Central memory CD8-positive, alpha-beta T cell (primary cell): ENCODE data around the gene PITHD1.
"Not testable (repeated sequence)": the region's sequence is repeated elsewhere in the genome, so short reads cannot be mapped to it uniquely, and the experiment has no call there.

Source experiments
- ATAC-seq: fragments of 150-1000 bp; cut with Tn5 transposase; replicated peaks from 2 replicates; pipeline ENCODE4 v1.10.0; 2022; ENCODE audit warnings: mild to moderate bottlenecking, moderate FRiP score, moderate number of reproducible peaks; ENCODE audit not compliant: poor library complexity, severe bottlenecking; ENCODE audit errors: extremely low read depth
- DNase-seq, 2 donors: peaks; one replicate each; pipeline ENCODE4 v3.0.0; 2021; ENCODE audit warnings: low spot score in 2 of 2
- H3K27ac Mint-ChIP-seq: one replicate; pipeline ENCODE4 v1.8.0; 2022; ENCODE audit warnings: low read depth, mild to moderate bottlenecking, moderate library complexity, mixed read lengths
- H3K27me3 Mint-ChIP-seq: one replicate; pipeline ENCODE4 v1.8.0; 2022; ENCODE audit warnings: mixed read lengths
- H3K36me3 Mint-ChIP-seq: one replicate; pipeline ENCODE4 v1.8.0; 2022; ENCODE audit warnings: mild to moderate bottlenecking, moderate library complexity, mixed read lengths; ENCODE audit not compliant: insufficient read depth
- H3K4me1 Mint-ChIP-seq: one replicate; pipeline ENCODE4 v1.8.0; 2022; ENCODE audit warnings: mixed read lengths
- H3K4me3 Mint-ChIP-seq: one replicate; pipeline ENCODE4 v1.8.0; 2022; ENCODE audit warnings: mild to moderate bottlenecking, moderate library complexity, mixed read lengths
- H3K9me3 Mint-ChIP-seq: one replicate; pipeline ENCODE4 v1.8.0; 2022; ENCODE audit warnings: mixed read lengths

Gene PITHD1

GRCh38 chr1:23752909-23753308 lies 25.3 kb upstream of the PITHD1 start:
- no peak for ATAC-seq

DNA sequence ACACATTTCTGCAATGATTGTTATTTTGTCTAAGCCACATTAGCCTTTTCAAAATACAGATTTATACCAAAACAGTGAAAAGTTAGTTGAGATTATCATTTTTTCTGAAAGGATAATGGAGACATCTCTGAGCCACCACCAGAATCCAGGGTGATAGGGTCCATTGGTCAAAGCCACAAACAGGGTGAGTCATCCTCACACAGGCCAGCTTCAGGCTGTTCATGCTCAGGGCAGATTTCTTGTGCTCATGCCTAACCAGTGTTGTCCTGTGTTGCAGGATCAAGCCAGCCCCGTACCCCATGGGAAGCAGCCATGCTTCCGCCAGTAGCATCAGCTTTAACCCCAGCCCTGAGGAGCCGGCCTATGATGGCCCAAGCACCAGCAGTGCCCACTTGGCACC lies 21.5 kb upstream of the PITHD1 start:
- H3K36me3 Mint-ChIP-seq: peaks cover 84% of the 10 kb centered on the region
- ATAC-seq: no peak

More at GRCh38 chr1:23752909-23753308, 25.3 kb upstream of the PITHD1 start:
- peaks cover 25% of the 10 kb centered on the region for H3K4me1 Mint-ChIP-seq
- peaks cover 79% of the 10 kb centered on the region for H3K36me3 Mint-ChIP-seq
- no peaks in the 10 kb centered on the region for H3K9me3 Mint-ChIP-seq
- no peaks in the 10 kb centered on the region for H3K27me3 Mint-ChIP-seq
- no peak overlapping the region for H3K4me3 Mint-ChIP-seq
- DNase-seq: no peak
- H3K27ac Mint-ChIP-seq: no peak overlapping the region

GRCh38 chr1:23757812-23758211 lies 20.4 kb upstream of the PITHD1 start:
- ATAC-seq (no peak), DNase-seq (no peak)
- Mint-ChIP-seq H3K4me1 (peaks cover 9% of the 10 kb centered on the region), H3K4me3 (no peak overlapping the region), H3K9me3 (no peaks in the 10 kb centered on the region), H3K27me3 (no peaks in the 10 kb centered on the region), H3K27ac (no peak overlapping the region), H3K36me3 (peaks cover 81% of the 10 kb centered on the region)

More for the DNA sequence above, 21.5 kb upstream of the PITHD1 start:
- H3K27ac Mint-ChIP-seq: no peak overlapping the region
- H3K9me3 Mint-ChIP-seq: no peaks in the 10 kb centered on the region
- peaks cover 9% of the 10 kb centered on the region for H3K4me1 Mint-ChIP-seq
- no peak overlapping the region for H3K4me3 Mint-ChIP-seq
- H3K27me3 Mint-ChIP-seq: no peaks in the 10 kb centered on the region
- DNase-seq: no peak

DNA sequence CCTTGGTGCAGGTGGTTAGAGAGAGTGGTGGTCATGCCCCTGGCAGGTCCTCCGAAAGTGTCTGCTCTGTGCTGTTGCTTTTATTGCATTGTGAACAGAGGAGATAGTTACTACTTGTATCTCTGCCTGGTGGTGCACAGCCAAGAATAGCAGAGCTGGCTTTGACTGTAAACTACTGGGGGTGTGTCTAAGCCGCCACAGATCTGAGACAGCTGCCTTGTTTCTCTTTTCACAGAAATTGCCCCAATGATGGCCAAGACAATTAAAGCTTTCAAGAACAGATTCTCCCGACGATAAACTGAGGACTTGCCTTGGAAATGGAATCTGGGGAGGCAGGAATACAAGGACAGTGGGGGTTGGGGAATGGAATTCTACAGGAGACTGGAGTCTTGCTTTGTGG lies 18.9 kb upstream of the PITHD1 start:
- H3K27me3 Mint-ChIP-seq: no peaks in the 10 kb centered on the region
- H3K27ac Mint-ChIP-seq: no peak overlapping the region
- H3K9me3 Mint-ChIP-seq: no peaks in the 10 kb centered on the region
- peaks cover 9% of the 10 kb centered on the region for H3K4me1 Mint-ChIP-seq
- ATAC-seq (no peak), DNase-seq (no peak)
- H3K4me3 Mint-ChIP-seq: no peak overlapping the region
- H3K36me3 Mint-ChIP-seq: peaks cover 73% of the 10 kb centered on the region

DNA sequence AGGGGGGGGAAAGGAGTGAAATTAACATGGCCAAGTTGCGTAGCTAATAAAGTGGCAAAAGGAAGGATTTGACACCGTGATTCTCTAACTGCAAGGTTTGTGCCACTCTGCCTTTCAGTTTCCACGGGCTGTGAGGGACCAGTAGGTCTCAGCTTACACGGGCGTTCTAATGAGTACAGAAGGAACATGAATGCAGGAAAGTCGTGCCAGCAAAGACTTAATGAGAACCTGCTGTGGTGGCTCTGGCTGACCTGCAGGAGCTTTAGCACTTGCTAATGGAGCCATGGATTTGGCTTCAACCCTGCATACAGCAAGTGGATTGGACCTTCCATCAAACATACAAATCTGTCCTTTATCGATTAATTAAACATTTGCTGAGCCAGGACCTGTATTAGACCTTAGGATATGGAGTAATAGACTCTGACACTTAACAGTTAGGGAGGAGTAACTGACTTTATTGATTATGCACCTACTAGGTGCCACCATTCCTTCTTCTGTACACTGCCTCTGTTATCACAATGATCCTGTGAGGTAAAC lies 15.1 kb upstream of the PITHD1 start:
- no peak for DNase-seq
- Mint-ChIP-seq H3K4me1 (peaks cover 5% of the 10 kb centered on the region), H3K9me3 (no peaks in the 10 kb centered on the region), H3K27ac (no peak overlapping the region), H3K27me3 (no peaks in the 10 kb centered on the region), H3K4me3 (no peak overlapping the region), H3K36me3 (peaks cover 46% of the 10 kb centered on the region)
- no peak for ATAC-seq

DNA sequence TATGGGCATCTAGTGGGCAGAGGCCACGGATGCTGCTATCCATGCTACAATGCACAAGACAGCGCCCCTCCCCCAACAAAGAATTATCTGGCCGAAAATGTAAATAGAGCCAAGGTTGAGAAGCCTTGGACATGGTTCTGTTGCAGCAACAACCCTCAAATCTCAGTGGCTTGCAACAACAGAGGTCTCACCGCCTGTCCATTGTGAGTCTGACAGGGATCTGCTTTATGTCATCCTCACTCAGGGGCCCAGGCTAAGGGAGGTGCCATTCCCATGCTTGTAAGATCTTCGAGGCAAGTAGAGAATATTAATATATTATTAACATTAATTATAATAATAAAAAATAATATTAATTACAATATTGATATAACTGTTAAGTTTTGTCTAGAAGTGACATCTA lies 9.5 kb upstream of the PITHD1 start:
- Mint-ChIP-seq H3K4me1 (no peaks in the 10 kb centered on the region), H3K9me3 (no peaks in the 10 kb centered on the region), H3K36me3 (peaks cover 10% of the 10 kb centered on the region), H3K27ac (no peak overlapping the region), H3K4me3 (no peak overlapping the region), H3K27me3 (no peaks in the 10 kb centered on the region)
- no peak for DNase-seq
- no peak for ATAC-seq

DNA sequence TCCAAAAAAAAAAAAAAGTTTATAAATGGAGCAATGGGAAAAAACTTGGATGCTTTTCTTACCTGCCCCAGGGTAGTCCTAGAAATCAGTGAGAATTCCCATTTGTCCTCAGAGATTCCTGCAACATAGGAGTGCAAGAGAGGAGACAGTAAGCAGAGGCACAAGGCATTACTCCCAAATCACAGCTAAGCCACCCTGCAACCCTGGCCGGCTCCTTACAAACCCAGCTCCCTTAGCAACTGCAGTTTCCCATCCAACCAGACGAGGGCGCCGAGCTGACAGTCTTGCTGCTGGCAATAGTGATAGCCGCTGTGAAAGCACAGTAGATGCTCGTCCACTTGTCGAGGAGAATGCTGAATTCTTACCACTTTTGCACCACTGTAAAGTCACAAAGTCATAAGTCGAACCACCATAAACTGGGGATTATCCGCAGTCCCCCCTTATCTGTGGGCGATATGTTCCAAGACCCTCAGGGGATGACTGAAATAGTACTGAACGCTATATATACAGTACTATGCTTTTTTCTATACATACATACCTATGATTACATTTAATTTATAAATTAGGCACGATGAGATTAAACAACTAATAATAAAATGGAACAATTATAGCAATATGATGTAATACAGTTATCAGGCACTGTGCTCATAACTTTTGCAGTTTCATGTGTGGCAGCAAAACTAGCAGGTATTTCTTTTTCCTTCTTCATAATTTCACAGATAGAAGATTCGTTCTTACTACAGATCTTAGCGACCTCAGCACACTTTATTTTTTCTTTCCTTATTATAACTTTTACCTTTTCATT lies 6.0 kb upstream of the PITHD1 start:
- H3K4me3 Mint-ChIP-seq: no peak overlapping the region

GRCh38 chr1:23772854-23773242 lies 5.4 kb upstream of the PITHD1 start:
- H3K27ac Mint-ChIP-seq: no peak overlapping the region
- DNase-seq (no peak), ATAC-seq (no peak)
- no peaks in the 10 kb centered on the region for H3K27me3 Mint-ChIP-seq
- no peaks in the 10 kb centered on the region for H3K9me3 Mint-ChIP-seq
- H3K4me1 Mint-ChIP-seq: peaks cover 1% of the 10 kb centered on the region
- H3K36me3 Mint-ChIP-seq: peaks cover 3% of the 10 kb centered on the region
- H3K4me3 Mint-ChIP-seq: no peak overlapping the region

More for the DNA sequence above, 6.0 kb upstream of the PITHD1 start:
- DNase-seq (peak; percentile 72 to 84), ATAC-seq (peak; percentile 82)
- H3K27me3 Mint-ChIP-seq: no peaks in the 10 kb centered on the region
- H3K4me1 Mint-ChIP-seq: no peaks in the 10 kb centered on the region
- H3K27ac Mint-ChIP-seq: no peak overlapping the region
- peaks cover 5% of the 10 kb centered on the region for H3K36me3 Mint-ChIP-seq
- no peaks in the 10 kb centered on the region for H3K9me3 Mint-ChIP-seq

- Mint-ChIP-seq H3K4me3 (no peak overlapping the region), H3K27me3 (no peaks in the 10 kb centered on the region), H3K9me3 (no peaks in the 10 kb centered on the region), H3K27ac (no peak overlapping the region), H3K4me1 (peaks cover 11% of the 10 kb centered on the region), H3K36me3 (peaks cover 6% of the 10 kb centered on the region)
- no peak for ATAC-seq
- no peak for DNase-seq
Measured at GRCh38 chr1:23774174-23774880, 3.9 kb upstream of the PITHD1 start.

DNA sequence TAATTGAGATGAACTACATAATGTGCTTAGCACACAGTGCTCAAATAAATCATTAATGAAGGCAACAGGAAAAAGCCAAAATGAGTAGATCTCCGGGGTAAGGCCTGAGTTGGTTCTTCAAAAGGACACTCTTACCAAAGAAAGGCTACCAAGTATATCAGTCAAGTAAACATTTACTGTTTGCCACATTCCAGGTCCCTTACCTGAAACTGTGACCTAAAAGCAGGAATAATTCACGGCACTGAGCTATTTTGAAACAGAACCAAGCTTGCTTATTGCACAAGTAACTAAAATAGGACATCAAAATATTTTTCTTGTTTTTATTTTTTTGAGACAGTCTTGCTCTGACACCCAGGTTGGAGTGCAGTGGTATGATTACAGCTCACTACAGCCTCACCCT lies 2.0 kb upstream of the PITHD1 start:
- Mint-ChIP-seq H3K4me3 (no peak overlapping the region), H3K9me3 (no peaks in the 10 kb centered on the region), H3K27ac (no peak overlapping the region), H3K4me1 (peaks cover 21% of the 10 kb centered on the region), H3K27me3 (no peaks in the 10 kb centered on the region), H3K36me3 (peaks cover 13% of the 10 kb centered on the region)
- no peak for ATAC-seq
- DNase-seq: no peak

DNA sequence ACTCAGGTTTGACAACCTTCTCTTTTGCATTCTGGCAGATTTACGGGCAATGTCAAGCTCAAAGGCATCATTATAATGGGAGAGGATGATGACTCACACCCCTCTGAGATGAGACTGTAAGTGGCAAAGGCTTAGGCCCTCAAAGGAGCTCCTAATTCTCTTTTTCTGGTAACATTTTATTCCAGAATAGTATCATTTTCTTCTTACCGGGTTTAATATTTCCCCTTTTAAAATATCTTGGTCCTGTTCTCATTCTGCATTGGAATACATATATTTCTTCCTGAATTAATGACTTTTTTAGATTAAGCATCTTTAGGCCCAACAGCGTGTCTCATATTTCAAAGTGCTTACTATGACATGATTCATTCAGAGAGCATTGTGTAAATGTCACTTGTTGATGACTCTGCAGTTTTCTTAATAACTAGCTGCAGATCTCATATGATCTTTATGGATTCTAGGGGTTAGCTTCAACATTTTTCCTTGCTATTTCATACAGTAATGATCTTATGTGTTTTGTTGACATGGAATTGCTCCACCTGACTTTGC lies 1.7 kb downstream of the PITHD1 start:
- ATAC-seq: no peak
- Mint-ChIP-seq H3K9me3 (no peaks in the 10 kb centered on the region), H3K4me1 (peaks cover 27% of the 10 kb centered on the region), H3K27me3 (no peaks in the 10 kb centered on the region), H3K4me3 (peak overlapping the region; percentile 88), H3K36me3 (peaks cover 34% of the 10 kb centered on the region), H3K27ac (no peak overlapping the region)
- DNase-seq: no peak

DNA sequence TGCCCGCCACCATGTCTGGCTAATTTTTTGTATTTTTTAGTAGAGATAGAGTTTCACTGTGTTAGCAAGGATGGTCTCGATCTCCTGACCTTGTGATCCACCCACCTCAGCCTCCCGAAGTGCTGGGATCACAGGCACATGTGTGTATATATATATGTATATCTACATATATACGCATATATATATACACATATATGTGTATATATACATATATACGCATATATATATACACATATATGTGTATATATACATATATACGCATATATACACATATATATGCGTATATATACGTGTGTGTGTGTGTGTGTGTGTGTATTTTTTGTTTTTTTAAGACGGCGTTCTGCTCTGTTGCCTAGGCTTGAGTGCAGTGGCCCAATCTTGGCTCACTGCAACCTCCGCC lies 4.9 kb downstream of the PITHD1 start:
- Mint-ChIP-seq H3K36me3 (peaks cover 60% of the 10 kb centered on the region), H3K4me1 (peaks cover 23% of the 10 kb centered on the region)
- H3K27me3 Mint-ChIP-seq, DNase-seq, ATAC-seq, H3K4me3 Mint-ChIP-seq, H3K9me3 Mint-ChIP-seq, H3K27ac Mint-ChIP-seq: not testable (repeated sequence)
